ENCODE results near the gene CRBN. TPM values are rescaled to one million over a fixed set of nuclear protein-coding genes. Genes with fewer than 3 reads are reported as not detected.

Gene CRBN
- total RNA-seq, 2 experiments from 2014 or later = 144 to 148 TPM

- peak in 3 of 14 experiments; percentile 65 to 69 (median 69) for DNase-seq
- Mint-ChIP-seq H3K27ac (peak overlapping the region; percentile 92), H3K4me3 (peak overlapping the region; percentile 30), H3K9me3 (no peaks in the 10 kb centered on the region), H3K36me3 (ENCODE audit: low read depth) (peaks cover 90% of the 10 kb centered on the region), H3K4me1 (ENCODE audit: low read depth) (peaks cover 81% of the 10 kb centered on the region), H3K27me3 (no peaks in the 10 kb centered on the region)
- Histone ChIP-seq H3K27me3 (ENCODE audit: control insufficient read depth in 1 of 2, insufficient read depth in 2 of 2, low read length in 2 of 2) (no peaks in the 10 kb centered on the region), H3K4me3 (ENCODE audit: low read length) (no peak overlapping the region), H3K36me3 (ENCODE audit: insufficient read depth, low read length) (peaks cover 72% of the 10 kb centered on the region), H3K27ac (ENCODE audit: low read depth in 1 of 2, low read length in 2 of 2) (peak overlapping the region in 1 of 2 donors; percentile 69), H3K9me3 (ENCODE audit: control insufficient read depth in 1 of 2, insufficient read depth in 1 of 2, low read length in 2 of 2) (no peaks in the 10 kb centered on the region), H3K4me1 (ENCODE audit: insufficient read depth, low read length) (peaks cover 48% of the 10 kb centered on the region)
- POLR2A ChIA-PET = interaction anchor here (1.2 kb wide), 1 partner anchor 14 kb away, joined by 3 read pairs; no protein-coding TSS in a partner anchor
- peak; percentile 71 for TF ChIP-seq CTCF (IDR thresholded peaks at IDR 0.05)
- peak; percentile 55 for ATAC-seq (ENCODE audit: poor library complexity)
- intact Hi-C loops (cut with DNase I, micrococcal nuclease) = loop anchor here (1.0 to 10.0 kb wide), 6 partner anchors 8 to 1324 kb away; partner anchors contain the start of genes CRBN (in 1 of the 2), ITPR1 (in 1 of the 2) and TRNT1 (in 1 of the 2)
- CTCF ChIA-PET = interaction anchor here (0.6 to 0.7 kb wide), 2 partner anchors 41 to 1813 kb away, joined by 3 to 4 read pairs; no protein-coding TSS in a partner anchor
Observed at GRCh38 chr3:3170998-3171397, 8.5 kb downstream of the CRBN start.

GRCh38 chr3:3165650-3166049, 13.8 kb downstream of the CRBN start:
- Mint-ChIP-seq H3K4me3 (no peak overlapping the region), H3K27me3 (no peaks in the 10 kb centered on the region), H3K36me3 (ENCODE audit: low read depth) (peaks cover 92% of the 10 kb centered on the region), H3K27ac (peak overlapping the region; percentile 68), H3K4me1 (ENCODE audit: low read depth) (peaks cover 82% of the 10 kb centered on the region), H3K9me3 (no peaks in the 10 kb centered on the region)
- Histone ChIP-seq H3K27me3 (ENCODE audit: control insufficient read depth in 1 of 2, insufficient read depth in 2 of 2, low read length in 2 of 2) (no peaks in the 10 kb centered on the region), H3K9me3 (ENCODE audit: control insufficient read depth in 1 of 2, insufficient read depth in 1 of 2, low read length in 2 of 2) (no peaks in the 10 kb centered on the region), H3K4me1 (ENCODE audit: insufficient read depth, low read length) (peaks cover 11% of the 10 kb centered on the region), H3K36me3 (ENCODE audit: insufficient read depth, low read length) (peaks cover 87% of the 10 kb centered on the region), H3K27ac (ENCODE audit: low read depth in 1 of 2, low read length in 2 of 2) (no peak overlapping the region), H3K4me3 (ENCODE audit: low read length) (no peak overlapping the region)
- intact Hi-C loops (cut with DNase I, micrococcal nuclease) = no loop called here
- TF ChIP-seq CTCF (IDR thresholded peaks at IDR 0.05) = no peak
- ChIA-PET CTCF (no interaction called here), POLR2A (no interaction called here)
- ATAC-seq (ENCODE audit: poor library complexity) (no peak), DNase-seq (no peak)

GRCh38 chr3:3165241-3165640, 14.2 kb downstream of the CRBN start:
- Histone ChIP-seq H3K36me3 (ENCODE audit: insufficient read depth, low read length) (peaks cover 87% of the 10 kb centered on the region), H3K9me3 (ENCODE audit: control insufficient read depth in 1 of 2, insufficient read depth in 1 of 2, low read length in 2 of 2) (no peaks in the 10 kb centered on the region), H3K27me3 (ENCODE audit: control insufficient read depth in 1 of 2, insufficient read depth in 2 of 2, low read length in 2 of 2) (no peaks in the 10 kb centered on the region), H3K4me1 (ENCODE audit: insufficient read depth, low read length) (peaks cover 7% of the 10 kb centered on the region), H3K27ac (ENCODE audit: low read depth in 1 of 2, low read length in 2 of 2) (no peak overlapping the region), H3K4me3 (ENCODE audit: low read length) (no peak overlapping the region)
- DNase-seq (no peak), ATAC-seq (ENCODE audit: poor library complexity) (no peak)
- Mint-ChIP-seq H3K4me3 (no peak overlapping the region), H3K9me3 (no peaks in the 10 kb centered on the region), H3K27ac (peak overlapping the region; percentile 68), H3K36me3 (ENCODE audit: low read depth) (peaks cover 92% of the 10 kb centered on the region), H3K27me3 (no peaks in the 10 kb centered on the region), H3K4me1 (ENCODE audit: low read depth) (peaks cover 82% of the 10 kb centered on the region)
- intact Hi-C loops (cut with DNase I, micrococcal nuclease) = no loop called here
- TF ChIP-seq CTCF (IDR thresholded peaks at IDR 0.05) = no peak
- CTCF ChIA-PET = no interaction called here
- POLR2A ChIA-PET = no interaction called here
